MM.1S (cell line): ENCODE data around the gene DNAH9.
"Not testable (repeated sequence)": the region's sequence is repeated elsewhere in the genome, so short reads cannot be mapped to it uniquely, and the experiment has no call there.

Experiments
- DNase-seq: peaks from one replicate; pipeline ENCODE4 v3.0.0-alpha.2; 2015
- H2AFZ ChIP-seq: fragments of 300-600 bp; sonication (generic); 2 replicates; pipeline ENCODE4 v1.6.0; 2016; ENCODE audit warnings: antibody characterized with exemption, low read length
- H3F3A ChIP-seq: fragments of 300-600 bp; sonication (generic); 2 replicates; pipeline ENCODE4 v1.6.1; 2016; ENCODE audit warnings: mild to moderate bottlenecking, antibody characterized with exemption, low read length, moderate library complexity, mixed read lengths; ENCODE audit not compliant: insufficient read depth
- H3K27ac ChIP-seq: fragments of 300-600 bp; sonication (generic); 2 replicates; pipeline ENCODE4 v1.5.1; 2016; ENCODE audit warnings: mild to moderate bottlenecking, low read length
- H3K27me3 ChIP-seq: fragments of 300-600 bp; sonication (generic); replicated peaks from 2 replicates; pipeline ENCODE4 v1.6.0; 2016; ENCODE audit warnings: low read length; ENCODE audit not compliant: insufficient read depth
- H3K36me3 ChIP-seq: fragments of 300-600 bp; sonication (generic); replicated peaks from 2 replicates; pipeline ENCODE4 v1.6.1; 2016; ENCODE audit warnings: mild to moderate bottlenecking, low read length, mixed read lengths; ENCODE audit not compliant: insufficient read depth
- H3K4me1 ChIP-seq: fragments of 300-600 bp; sonication (generic); 2 replicates; pipeline ENCODE4 v1.6.1; 2016; ENCODE audit warnings: low read length, mixed read lengths
- H3K4me2 ChIP-seq: fragments of 300-600 bp; sonication (generic); 2 replicates; pipeline ENCODE4 v1.6.0; 2016; ENCODE audit warnings: low read depth, low read length
- H3K4me3 ChIP-seq: fragments of 300-600 bp; sonication (generic); 2 replicates; pipeline ENCODE4 v1.5.1; 2016; ENCODE audit warnings: low read length, mixed read lengths
- H3K79me2 ChIP-seq: fragments of 300-600 bp; sonication (generic); 2 replicates; pipeline ENCODE4 v1.6.1; 2016; ENCODE audit warnings: mixed run types, low read length, mixed read lengths
- H3K9ac ChIP-seq: fragments of 300-600 bp; sonication (generic); 2 replicates; pipeline ENCODE4 v1.6.1; 2016; ENCODE audit warnings: low read length, mixed read lengths
- H3K9me2 ChIP-seq: fragments of 300-600 bp; sonication (generic); replicated peaks from 2 replicates; pipeline ENCODE4 v1.6.1; 2016; ENCODE audit warnings: mild to moderate bottlenecking, low read length, mixed read lengths; ENCODE audit not compliant: insufficient read depth
- H3K9me3 ChIP-seq: fragments of 300-600 bp; sonication (generic); replicated peaks from 2 replicates; pipeline ENCODE4 v1.6.1; 2016; ENCODE audit warnings: mild to moderate bottlenecking, low read length, mixed read lengths; ENCODE audit not compliant: insufficient read depth
- H4K20me1 ChIP-seq: fragments of 300-600 bp; sonication (generic); 2 replicates; pipeline ENCODE4 v1.6.1; 2016; ENCODE audit warnings: mild to moderate bottlenecking, low read length, moderate library complexity, mixed read lengths; ENCODE audit not compliant: insufficient read depth
- CTCF ChIP-seq: fragments of 300-600 bp; sonication (generic); IDR thresholded peaks from 2 replicates; pipeline ENCODE4 v1.5.1; 2016; ENCODE audit warnings: antibody characterized with exemption, low read length, mixed read lengths
- EZH2 ChIP-seq: fragments of 300-600 bp; sonication (generic); optimal IDR thresholded peaks from 2 replicates; pipeline ENCODE3; 2017; ENCODE audit warnings: low read depth, mild to moderate bottlenecking, antibody characterized with exemption, low read length, mixed read lengths
- EZH2phosphoT487 ChIP-seq: fragments of 300-600 bp; sonication (generic); IDR thresholded peaks from 2 replicates; pipeline ENCODE4 v1.6.1; 2018; ENCODE audit warnings: antibody characterized with exemption, low read length

DNAH9 gene

GRCh38 chr17:11954936-11955335 is 356.7 kb downstream of the DNAH9 start:
- H3K79me2 ChIP-seq: no peaks in the 10 kb centered on the region
- no peak overlapping the region for H3K4me2 ChIP-seq
- H3K9ac ChIP-seq: no peak overlapping the region
- no peak overlapping the region for H3K27ac ChIP-seq
- H3K9me3 ChIP-seq: no peaks in the 10 kb centered on the region
- no peaks in the 10 kb centered on the region for H3K9me2 ChIP-seq
- H3K27me3 ChIP-seq: no peaks in the 10 kb centered on the region
- no peaks in the 10 kb centered on the region for H3K36me3 ChIP-seq
- no peak overlapping the region for H3K4me3 ChIP-seq
- no peaks in the 10 kb centered on the region for H4K20me1 ChIP-seq
- TF ChIP-seq CTCF (no peak), EZH2phosphoT487 (no peak), EZH2 (no peak)
- no peak for DNase-seq
- no peaks in the 10 kb centered on the region for H3K4me1 ChIP-seq
- H3F3A ChIP-seq: no peaks in the 10 kb centered on the region
- no peak overlapping the region for H2AFZ ChIP-seq

GRCh38 chr17:11969565-11969964 is 371.3 kb downstream of the DNAH9 start:
- H3K9ac ChIP-seq: no peak overlapping the region
- H3K27me3 ChIP-seq: no peaks in the 10 kb centered on the region
- no peaks in the 10 kb centered on the region for H3K36me3 ChIP-seq
- no peaks in the 10 kb centered on the region for H3K9me3 ChIP-seq
- H2AFZ ChIP-seq: no peak overlapping the region
- H3K4me2 ChIP-seq: no peak overlapping the region
- H3K9me2 ChIP-seq: no peaks in the 10 kb centered on the region
- H3K4me1 ChIP-seq: no peaks in the 10 kb centered on the region
- TF ChIP-seq EZH2 (no peak), CTCF (no peak), EZH2phosphoT487 (no peak)
- no peak overlapping the region for H3K27ac ChIP-seq
- no peak for DNase-seq
- no peak overlapping the region for H3K4me3 ChIP-seq
- no peaks in the 10 kb centered on the region for H3K79me2 ChIP-seq
- no peaks in the 10 kb centered on the region for H4K20me1 ChIP-seq
- H3F3A ChIP-seq: no peaks in the 10 kb centered on the region

GRCh38 chr17:11972741-11973140 is 374.5 kb downstream of the DNAH9 start:
- not testable (repeated sequence) for H3K9me2 ChIP-seq, H4K20me1 ChIP-seq, H3K4me1 ChIP-seq, H3F3A ChIP-seq, H3K36me3 ChIP-seq, H3K79me2 ChIP-seq, H3K9ac ChIP-seq, H3K27ac ChIP-seq, H3K4me2 ChIP-seq, H3K4me3 ChIP-seq, H2AFZ ChIP-seq, H3K27me3 ChIP-seq, H3K9me3 ChIP-seq, DNase-seq

GRCh38 chr17:11979795-11980194 is 381.5 kb downstream of the DNAH9 start:
- H2AFZ ChIP-seq: no peak overlapping the region
- H3K4me3 ChIP-seq: no peak overlapping the region
- no peaks in the 10 kb centered on the region for H3K27me3 ChIP-seq
- H3K9ac ChIP-seq: no peak overlapping the region
- no peaks in the 10 kb centered on the region for H3K79me2 ChIP-seq
- no peak overlapping the region for H3K4me2 ChIP-seq
- no peak for TF ChIP-seq CTCF
- no peak for TF ChIP-seq EZH2phosphoT487
- TF ChIP-seq EZH2: no peak
- H3K27ac ChIP-seq: no peak overlapping the region
- no peaks in the 10 kb centered on the region for H3K9me3 ChIP-seq
- no peak for DNase-seq
- H3F3A ChIP-seq: no peaks in the 10 kb centered on the region
- no peaks in the 10 kb centered on the region for H3K4me1 ChIP-seq
- no peaks in the 10 kb centered on the region for H3K9me2 ChIP-seq
- no peaks in the 10 kb centered on the region for H4K20me1 ChIP-seq
- H3K36me3 ChIP-seq: no peaks in the 10 kb centered on the region
